HEK293 (cell line): ENCODE results near the gene FBXO27.

Experiments used
- BCL11A ChIP-seq: fragments of 450-650 bp; formaldehyde crosslinking; IDR thresholded peaks from 2 replicates; pipeline ENCODE4 v1.5.1; 2016; ENCODE audit warnings: low read depth, missing biosample characterization, missing genetic modification characterization
- BCL11B ChIP-seq: fragments of 450-650 bp; formaldehyde crosslinking; IDR thresholded peaks from 2 replicates; pipeline ENCODE4 v1.5.1; 2016; ENCODE audit warnings: low read depth, missing biosample characterization, missing genetic modification characterization
- GFI1B ChIP-seq: fragments of 450-650 bp; formaldehyde crosslinking; IDR thresholded peaks from 2 replicates; pipeline ENCODE4 v1.5.1; 2016; ENCODE audit warnings: missing biosample characterization, missing genetic modification characterization
- KLF1 ChIP-seq: fragments of 450-650 bp; formaldehyde crosslinking; IDR thresholded peaks from 2 replicates; pipeline ENCODE4 v1.5.1; 2016; ENCODE audit warnings: missing biosample characterization, missing genetic modification characterization
- KLF16 ChIP-seq: fragments of 450-650 bp; formaldehyde crosslinking; IDR thresholded peaks from 2 replicates; pipeline ENCODE4 v1.5.1; 2017; ENCODE audit warnings: missing biosample characterization, missing genetic modification characterization
- OVOL3 ChIP-seq: fragments of 450-650 bp; formaldehyde crosslinking; IDR thresholded peaks from 2 replicates; pipeline ENCODE4 v1.5.1; 2016; ENCODE audit warnings: missing biosample characterization, missing genetic modification characterization
- SP2 ChIP-seq: fragments of 450-650 bp; formaldehyde crosslinking; IDR thresholded peaks from 2 replicates; pipeline ENCODE4 v1.5.1; 2016; ENCODE audit warnings: missing biosample characterization, missing genetic modification characterization
- ZBTB7A ChIP-seq: fragments of 450-650 bp; formaldehyde crosslinking; IDR thresholded peaks from 2 replicates; pipeline ENCODE4 v1.5.1; 2016; ENCODE audit warnings: low read depth, missing biosample characterization, missing genetic modification characterization
- ZFP69B ChIP-seq: fragments of 450-650 bp; formaldehyde crosslinking; IDR thresholded peaks from 2 replicates; pipeline ENCODE4 v1.5.1; 2016; ENCODE audit warnings: missing biosample characterization, missing genetic modification characterization
- ZIC2 ChIP-seq: fragments of 450-650 bp; formaldehyde crosslinking; IDR thresholded peaks from 2 replicates; pipeline ENCODE4 v1.5.1; 2016; ENCODE audit warnings: missing biosample characterization, missing genetic modification characterization
- ZNF114 ChIP-seq: fragments of 450-650 bp; formaldehyde crosslinking; IDR thresholded peaks from 2 replicates; pipeline ENCODE4 v1.5.0; 2017; ENCODE audit warnings: missing biosample characterization, missing genetic modification characterization
- ZNF169 ChIP-seq: fragments of 450-650 bp; formaldehyde crosslinking; IDR thresholded peaks from 2 replicates; pipeline ENCODE4 v1.5.1; 2016; ENCODE audit warnings: missing biosample characterization, missing genetic modification characterization
- ZNF223 ChIP-seq: fragments of 450-650 bp; formaldehyde crosslinking; IDR thresholded peaks from 2 replicates; pipeline ENCODE4 v1.5.1; 2016; ENCODE audit warnings: missing biosample characterization, missing genetic modification characterization
- ZNF24 ChIP-seq: fragments of 450-650 bp; formaldehyde crosslinking; IDR thresholded peaks from 2 replicates; pipeline ENCODE4 v1.5.1; 2016; ENCODE audit warnings: missing biosample characterization, missing genetic modification characterization
- ZNF391 ChIP-seq: fragments of 450-650 bp; formaldehyde crosslinking; IDR thresholded peaks from 2 replicates; pipeline ENCODE4 v1.5.1; 2016; ENCODE audit warnings: low read depth, missing biosample characterization, missing genetic modification characterization, borderline replicate concordance
- ZNF600 ChIP-seq: fragments of 450-650 bp; formaldehyde crosslinking; IDR thresholded peaks from 2 replicates; pipeline ENCODE4 v1.5.1; 2016; ENCODE audit warnings: missing biosample characterization, missing genetic modification characterization
- ZNF747 ChIP-seq: fragments of 450-650 bp; formaldehyde crosslinking; IDR thresholded peaks from 2 replicates; pipeline ENCODE4 v1.5.1; 2016; ENCODE audit warnings: missing biosample characterization, missing genetic modification characterization
- ZNF768 ChIP-seq: fragments of 450-650 bp; formaldehyde crosslinking; IDR thresholded peaks from 2 replicates; pipeline ENCODE4 v1.5.1; 2018; ENCODE audit warnings: missing biosample characterization, mild to moderate bottlenecking, missing genetic modification characterization
- ZSCAN23 ChIP-seq: fragments of 450-650 bp; formaldehyde crosslinking; IDR thresholded peaks from 2 replicates; pipeline ENCODE4 v1.5.1; 2016; ENCODE audit warnings: missing biosample characterization, missing genetic modification characterization
- TF ChIP-seq, protein P1 (sequence below): fragments of 450-650 bp; formaldehyde crosslinking; IDR thresholded peaks from 2 replicates; pipeline ENCODE4; 2016; ENCODE audit warnings: missing biosample characterization, missing genetic modification characterization
- TF ChIP-seq, protein P2 (sequence below): fragments of 450-650 bp; formaldehyde crosslinking; IDR thresholded peaks from 2 replicates; pipeline ENCODE4 v1.5.1; 2016; ENCODE audit warnings: missing biosample characterization, missing genetic modification characterization
- TF ChIP-seq, protein P3 (sequence below): fragments of 450-650 bp; formaldehyde crosslinking; IDR thresholded peaks from 2 replicates; pipeline ENCODE4 v1.5.1; 2017; ENCODE audit warnings: missing biosample characterization, missing genetic modification characterization
- TF ChIP-seq, protein P4 (sequence below): fragments of 450-650 bp; formaldehyde crosslinking; IDR thresholded peaks from 2 replicates; pipeline ENCODE4 v1.5.1; 2016; ENCODE audit warnings: missing biosample characterization, missing genetic modification characterization
- TF ChIP-seq, protein P5 (sequence below): fragments of 450-650 bp; formaldehyde crosslinking; IDR thresholded peaks from 2 replicates; pipeline ENCODE4 v1.5.1; 2016; ENCODE audit warnings: missing biosample characterization, missing genetic modification characterization
- TF ChIP-seq, protein P6 (sequence below): fragments of 450-650 bp; formaldehyde crosslinking; IDR thresholded peaks from 2 replicates; pipeline ENCODE4 v1.5.1; 2016; ENCODE audit warnings: missing biosample characterization, missing genetic modification characterization, borderline replicate concordance

The FBXO27 gene

DNA sequence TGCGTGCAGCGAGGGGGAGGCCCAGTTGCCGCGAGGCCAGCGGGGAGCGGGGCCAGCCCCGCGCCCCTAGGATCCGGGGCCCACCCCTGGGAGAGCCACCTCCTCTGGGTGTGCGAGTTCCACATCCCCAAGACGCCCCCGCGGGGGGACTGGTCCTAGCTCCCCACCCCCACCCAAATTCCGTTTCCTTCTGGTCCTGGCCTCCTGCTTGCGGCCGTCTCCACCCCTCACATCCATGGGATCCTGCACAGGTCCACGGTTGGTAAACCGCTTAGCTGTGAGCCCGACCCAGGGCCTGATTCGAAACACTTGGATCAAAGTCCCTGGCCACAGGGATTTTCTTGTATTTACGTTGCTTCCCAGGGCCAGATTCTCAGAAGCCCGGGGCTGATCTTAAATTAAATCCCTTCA lies 56.5 kb downstream of the FBXO27 start (continued):
- TF ChIP-seq, protein P1, sequence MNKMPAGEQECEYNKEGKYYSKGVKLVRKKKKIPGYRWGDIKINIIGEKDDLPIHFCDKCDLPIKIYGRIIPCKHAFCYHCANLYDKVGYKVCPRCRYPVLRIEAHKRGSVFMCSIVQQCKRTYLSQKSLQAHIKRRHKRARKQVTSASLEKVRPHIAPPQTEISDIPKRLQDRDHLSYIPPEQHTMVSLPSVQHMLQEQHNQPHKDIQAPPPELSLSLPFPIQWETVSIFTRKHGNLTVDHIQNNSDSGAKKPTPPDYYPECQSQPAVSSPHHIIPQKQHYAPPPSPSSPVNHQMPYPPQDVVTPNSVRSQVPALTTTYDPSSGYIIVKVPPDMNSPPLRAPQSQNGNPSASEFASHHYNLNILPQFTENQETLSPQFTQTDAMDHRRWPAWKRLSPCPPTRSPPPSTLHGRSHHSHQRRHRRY (tag by site-specific recombination), result 0 out of 2 replicates have a peak, but pooled peaks have one; percentile 10
- TF ChIP-seq, protein P2, sequence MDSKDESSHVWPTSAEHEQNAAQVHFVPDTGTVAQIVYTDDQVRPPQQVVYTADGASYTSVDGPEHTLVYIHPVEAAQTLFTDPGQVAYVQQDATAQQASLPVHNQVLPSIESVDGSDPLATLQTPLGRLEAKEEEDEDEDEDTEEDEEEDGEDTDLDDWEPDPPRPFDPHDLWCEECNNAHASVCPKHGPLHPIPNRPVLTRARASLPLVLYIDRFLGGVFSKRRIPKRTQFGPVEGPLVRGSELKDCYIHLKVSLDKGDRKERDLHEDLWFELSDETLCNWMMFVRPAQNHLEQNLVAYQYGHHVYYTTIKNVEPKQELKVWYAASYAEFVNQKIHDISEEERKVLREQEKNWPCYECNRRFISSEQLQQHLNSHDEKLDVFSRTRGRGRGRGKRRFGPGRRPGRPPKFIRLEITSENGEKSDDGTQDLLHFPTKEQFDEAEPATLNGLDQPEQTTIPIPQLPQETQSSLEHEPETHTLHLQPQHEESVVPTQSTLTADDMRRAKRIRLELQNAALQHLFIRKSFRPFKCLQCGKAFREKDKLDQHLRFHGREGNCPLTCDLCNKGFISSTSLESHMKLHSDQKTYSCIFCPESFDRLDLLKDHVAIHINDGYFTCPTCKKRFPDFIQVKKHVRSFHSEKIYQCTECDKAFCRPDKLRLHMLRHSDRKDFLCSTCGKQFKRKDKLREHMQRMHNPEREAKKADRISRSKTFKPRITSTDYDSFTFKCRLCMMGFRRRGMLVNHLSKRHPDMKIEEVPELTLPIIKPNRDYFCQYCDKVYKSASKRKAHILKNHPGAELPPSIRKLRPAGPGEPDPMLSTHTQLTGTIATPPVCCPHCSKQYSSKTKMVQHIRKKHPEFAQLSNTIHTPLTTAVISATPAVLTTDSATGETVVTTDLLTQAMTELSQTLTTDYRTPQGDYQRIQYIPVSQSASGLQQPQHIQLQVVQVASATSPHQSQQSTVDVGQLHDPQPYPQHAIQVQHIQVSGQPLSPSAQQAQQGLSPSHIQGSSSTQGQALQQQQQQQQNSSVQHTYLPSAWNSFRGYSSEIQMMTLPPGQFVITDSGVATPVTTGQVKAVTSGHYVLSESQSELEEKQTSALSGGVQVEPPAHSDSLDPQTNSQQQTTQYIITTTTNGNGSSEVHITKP (tag by site-specific recombination), result peak; percentile 97
- no peak for TF ChIP-seq ZNF169 (tag by site-specific recombination)
- TF ChIP-seq ZNF24, result peak; percentile 17; the same call in 1 of the 2 replicates
- peak; percentile 78; the same call in 1 of the 2 replicates for TF ChIP-seq ZNF391 (tag by site-specific recombination)
- 0 out of 2 replicates have a peak, but pooled peaks have one; percentile 51 for TF ChIP-seq OVOL3 (tag by site-specific recombination)
- TF ChIP-seq KLF16 (tag by site-specific recombination), result peak; percentile 49; the same call in 1 of the 2 replicates
- no peak; the same call in 1 of the 2 replicates for TF ChIP-seq ZBTB7A (tag by site-specific recombination)
- TF ChIP-seq KLF1 (tag by site-specific recombination), result peak; percentile 4
- peak; percentile 95 for TF ChIP-seq ZFP69B
- TF ChIP-seq, protein P3, sequence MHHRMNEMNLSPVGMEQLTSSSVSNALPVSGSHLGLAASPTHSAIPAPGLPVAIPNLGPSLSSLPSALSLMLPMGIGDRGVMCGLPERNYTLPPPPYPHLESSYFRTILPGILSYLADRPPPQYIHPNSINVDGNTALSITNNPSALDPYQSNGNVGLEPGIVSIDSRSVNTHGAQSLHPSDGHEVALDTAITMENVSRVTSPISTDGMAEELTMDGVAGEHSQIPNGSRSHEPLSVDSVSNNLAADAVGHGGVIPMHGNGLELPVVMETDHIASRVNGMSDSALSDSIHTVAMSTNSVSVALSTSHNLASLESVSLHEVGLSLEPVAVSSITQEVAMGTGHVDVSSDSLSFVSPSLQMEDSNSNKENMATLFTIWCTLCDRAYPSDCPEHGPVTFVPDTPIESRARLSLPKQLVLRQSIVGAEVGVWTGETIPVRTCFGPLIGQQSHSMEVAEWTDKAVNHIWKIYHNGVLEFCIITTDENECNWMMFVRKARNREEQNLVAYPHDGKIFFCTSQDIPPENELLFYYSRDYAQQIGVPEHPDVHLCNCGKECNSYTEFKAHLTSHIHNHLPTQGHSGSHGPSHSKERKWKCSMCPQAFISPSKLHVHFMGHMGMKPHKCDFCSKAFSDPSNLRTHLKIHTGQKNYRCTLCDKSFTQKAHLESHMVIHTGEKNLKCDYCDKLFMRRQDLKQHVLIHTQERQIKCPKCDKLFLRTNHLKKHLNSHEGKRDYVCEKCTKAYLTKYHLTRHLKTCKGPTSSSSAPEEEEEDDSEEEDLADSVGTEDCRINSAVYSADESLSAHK (tag by site-specific recombination), result peak; percentile 32; the same call in 1 of the 2 replicates
- no peak for TF ChIP-seq ZNF114
- TF ChIP-seq ZSCAN23 (tag by site-specific recombination), result no peak
- TF ChIP-seq ZIC2, result peak; percentile 87
- TF ChIP-seq ZNF747 (tag by site-specific recombination), result no peak
- no peak; the same call in 1 of the 2 replicates for TF ChIP-seq BCL11A (tag by site-specific recombination)
- no peak for TF ChIP-seq ZNF768 (tag by site-specific recombination)
- peak; percentile 76 for TF ChIP-seq SP2 (tag by site-specific recombination)
- TF ChIP-seq, protein P4, sequence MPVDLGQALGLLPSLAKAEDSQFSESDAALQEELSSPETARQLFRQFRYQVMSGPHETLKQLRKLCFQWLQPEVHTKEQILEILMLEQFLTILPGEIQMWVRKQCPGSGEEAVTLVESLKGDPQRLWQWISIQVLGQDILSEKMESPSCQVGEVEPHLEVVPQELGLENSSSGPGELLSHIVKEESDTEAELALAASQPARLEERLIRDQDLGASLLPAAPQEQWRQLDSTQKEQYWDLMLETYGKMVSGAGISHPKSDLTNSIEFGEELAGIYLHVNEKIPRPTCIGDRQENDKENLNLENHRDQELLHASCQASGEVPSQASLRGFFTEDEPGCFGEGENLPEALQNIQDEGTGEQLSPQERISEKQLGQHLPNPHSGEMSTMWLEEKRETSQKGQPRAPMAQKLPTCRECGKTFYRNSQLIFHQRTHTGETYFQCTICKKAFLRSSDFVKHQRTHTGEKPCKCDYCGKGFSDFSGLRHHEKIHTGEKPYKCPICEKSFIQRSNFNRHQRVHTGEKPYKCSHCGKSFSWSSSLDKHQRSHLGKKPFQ (tag by site-specific recombination), result no peak
- TF ChIP-seq, protein P5, sequence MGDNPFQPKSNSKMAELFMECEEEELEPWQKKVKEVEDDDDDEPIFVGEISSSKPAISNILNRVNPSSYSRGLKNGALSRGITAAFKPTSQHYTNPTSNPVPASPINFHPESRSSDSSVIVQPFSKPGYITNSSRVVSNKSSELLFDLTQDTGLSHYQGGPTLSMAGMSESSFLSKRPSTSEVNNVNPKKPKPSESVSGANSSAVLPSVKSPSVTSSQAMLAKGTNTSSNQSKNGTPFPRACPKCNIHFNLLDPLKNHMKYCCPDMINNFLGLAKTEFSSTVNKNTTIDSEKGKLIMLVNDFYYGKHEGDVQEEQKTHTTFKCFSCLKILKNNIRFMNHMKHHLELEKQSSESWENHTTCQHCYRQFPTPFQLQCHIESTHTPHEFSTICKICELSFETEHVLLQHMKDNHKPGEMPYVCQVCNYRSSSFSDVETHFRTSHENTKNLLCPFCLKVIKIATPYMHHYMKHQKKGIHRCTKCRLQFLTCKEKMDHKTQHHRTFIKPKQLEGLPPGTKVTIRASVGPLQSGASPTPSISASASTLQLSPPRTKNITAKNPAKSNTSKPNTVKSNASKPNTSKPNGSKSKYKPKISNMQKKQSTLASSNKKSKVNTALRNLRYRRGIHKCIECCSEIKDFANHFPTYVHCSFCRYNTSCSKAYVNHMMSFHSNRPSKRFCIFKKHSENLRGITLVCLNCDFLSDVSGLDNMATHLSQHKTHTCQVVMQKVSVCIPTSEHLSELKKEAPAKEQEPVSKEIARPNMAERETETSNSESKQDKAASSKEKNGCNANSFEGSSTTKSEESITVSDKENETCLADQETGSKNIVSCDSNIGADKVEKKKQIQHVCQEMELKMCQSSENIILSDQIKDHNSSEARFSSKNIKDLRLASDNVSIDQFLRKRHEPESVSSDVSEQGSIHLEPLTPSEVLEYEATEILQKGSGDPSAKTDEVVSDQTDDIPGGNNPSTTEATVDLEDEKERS (tag by site-specific recombination), result peak; percentile 40; the same call in 1 of the 2 replicates
- TF ChIP-seq GFI1B (tag by site-specific recombination), result 0 out of 2 replicates have a peak, but pooled peaks have one; percentile 9
- TF ChIP-seq ZNF223 (tag by site-specific recombination), result 0 out of 2 replicates have a peak, but pooled peaks have one; percentile 22
- TF ChIP-seq, protein P6, sequence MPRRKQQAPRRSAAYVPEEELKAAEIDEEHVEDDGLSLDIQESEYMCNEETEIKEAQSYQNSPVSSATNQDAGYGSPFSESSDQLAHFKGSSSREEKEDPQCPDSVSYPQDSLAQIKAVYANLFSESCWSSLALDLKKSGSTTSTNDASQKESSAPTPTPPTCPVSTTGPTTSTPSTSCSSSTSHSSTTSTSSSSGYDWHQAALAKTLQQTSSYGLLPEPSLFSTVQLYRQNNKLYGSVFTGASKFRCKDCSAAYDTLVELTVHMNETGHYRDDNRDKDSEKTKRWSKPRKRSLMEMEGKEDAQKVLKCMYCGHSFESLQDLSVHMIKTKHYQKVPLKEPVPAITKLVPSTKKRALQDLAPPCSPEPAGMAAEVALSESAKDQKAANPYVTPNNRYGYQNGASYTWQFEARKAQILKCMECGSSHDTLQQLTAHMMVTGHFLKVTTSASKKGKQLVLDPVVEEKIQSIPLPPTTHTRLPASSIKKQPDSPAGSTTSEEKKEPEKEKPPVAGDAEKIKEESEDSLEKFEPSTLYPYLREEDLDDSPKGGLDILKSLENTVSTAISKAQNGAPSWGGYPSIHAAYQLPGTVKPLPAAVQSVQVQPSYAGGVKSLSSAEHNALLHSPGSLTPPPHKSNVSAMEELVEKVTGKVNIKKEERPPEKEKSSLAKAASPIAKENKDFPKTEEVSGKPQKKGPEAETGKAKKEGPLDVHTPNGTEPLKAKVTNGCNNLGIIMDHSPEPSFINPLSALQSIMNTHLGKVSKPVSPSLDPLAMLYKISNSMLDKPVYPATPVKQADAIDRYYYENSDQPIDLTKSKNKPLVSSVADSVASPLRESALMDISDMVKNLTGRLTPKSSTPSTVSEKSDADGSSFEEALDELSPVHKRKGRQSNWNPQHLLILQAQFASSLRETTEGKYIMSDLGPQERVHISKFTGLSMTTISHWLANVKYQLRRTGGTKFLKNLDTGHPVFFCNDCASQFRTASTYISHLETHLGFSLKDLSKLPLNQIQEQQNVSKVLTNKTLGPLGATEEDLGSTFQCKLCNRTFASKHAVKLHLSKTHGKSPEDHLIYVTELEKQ (tag by site-specific recombination), result no peak
- TF ChIP-seq BCL11B (tag by site-specific recombination), result peak; percentile 11; the same call in 1 of the 2 replicates
- TF ChIP-seq ZNF600 (tag by site-specific recombination), result peak; percentile 32
